ENCODE results near the gene C1QA.

The C1QA gene

DNA sequence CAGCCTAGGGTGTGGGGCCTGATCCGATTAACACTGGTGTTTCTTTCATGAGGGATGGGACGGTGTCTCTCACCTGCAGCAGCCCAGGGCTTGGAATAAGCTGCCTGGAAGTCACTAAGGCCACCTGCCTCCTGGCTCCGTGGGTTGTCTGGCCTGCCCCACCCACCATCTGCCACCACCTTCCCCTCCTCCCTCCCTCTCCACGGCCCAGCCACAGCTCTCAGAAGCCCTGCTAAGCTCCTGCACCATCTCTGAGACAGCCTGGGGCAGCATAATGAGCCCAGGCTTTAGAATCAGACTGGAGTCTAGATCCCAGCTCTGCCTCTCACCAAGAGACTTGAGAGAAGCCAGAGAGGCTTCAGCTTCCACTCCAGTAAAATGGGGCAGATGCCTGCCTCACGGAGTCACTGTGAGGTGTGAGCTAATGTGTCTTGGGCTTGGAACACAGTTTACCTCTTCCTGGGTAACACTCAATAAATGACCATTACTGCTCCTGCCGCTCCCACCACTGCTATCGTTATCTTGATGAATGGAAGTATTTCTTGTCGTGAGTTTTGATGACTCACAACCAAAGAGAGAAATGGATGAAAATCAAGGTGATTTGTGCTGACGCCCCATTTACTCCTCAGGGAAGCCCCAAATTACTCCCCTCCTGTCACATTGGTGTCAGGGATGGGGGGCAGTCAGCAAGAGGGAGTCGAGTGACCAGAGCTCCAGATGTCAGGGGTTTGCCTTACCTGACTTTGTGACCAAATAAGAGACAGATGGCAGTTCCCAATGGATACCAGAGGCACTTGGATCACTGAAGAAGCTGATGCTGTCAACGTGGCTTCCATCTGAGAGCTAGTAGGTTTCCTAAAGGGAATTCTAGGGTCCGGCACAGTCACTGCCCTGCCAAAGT lies 23.5 kb upstream of the C1QA start:
- no peak for DNase-seq

DNA sequence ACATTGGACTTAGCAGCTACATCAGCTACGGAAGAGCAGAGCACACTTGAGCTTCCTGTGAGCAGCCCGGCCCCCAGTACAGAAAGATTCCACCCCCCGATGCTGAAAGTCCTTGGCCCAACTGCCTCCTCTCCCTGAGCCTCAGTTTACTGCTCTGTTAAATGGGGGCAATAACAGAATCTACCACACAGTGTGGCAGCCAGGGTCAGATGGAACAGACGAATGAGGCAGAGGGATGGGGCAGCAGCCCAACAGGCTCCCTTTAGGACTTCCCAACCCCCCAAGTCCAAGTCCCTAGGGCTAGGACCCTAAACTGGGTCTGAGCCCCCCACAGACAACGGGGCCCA lies 22.9 kb upstream of the C1QA start:
- no peak for DNase-seq

DNA sequence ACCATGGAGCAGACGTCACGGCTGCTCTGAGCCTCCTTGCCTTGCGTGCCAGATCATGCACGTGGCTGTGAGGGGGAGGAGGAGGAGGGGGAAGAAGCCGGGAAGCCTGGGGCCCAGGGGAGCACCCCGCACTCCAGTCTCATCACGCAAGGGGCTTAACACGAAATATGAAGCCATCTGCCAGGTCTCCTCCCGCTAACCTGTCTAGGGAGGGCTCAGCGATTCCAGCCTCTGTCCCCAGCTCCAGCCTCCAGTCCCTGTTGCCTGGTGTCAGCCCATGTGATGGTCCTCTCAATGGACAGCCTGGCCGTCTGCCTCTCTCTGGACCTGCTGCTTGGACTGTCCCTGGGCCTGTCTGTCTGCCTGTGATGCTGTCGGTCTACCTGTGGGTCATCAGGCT lies 22.5 kb upstream of the C1QA start:
- no peak for DNase-seq

DNA sequence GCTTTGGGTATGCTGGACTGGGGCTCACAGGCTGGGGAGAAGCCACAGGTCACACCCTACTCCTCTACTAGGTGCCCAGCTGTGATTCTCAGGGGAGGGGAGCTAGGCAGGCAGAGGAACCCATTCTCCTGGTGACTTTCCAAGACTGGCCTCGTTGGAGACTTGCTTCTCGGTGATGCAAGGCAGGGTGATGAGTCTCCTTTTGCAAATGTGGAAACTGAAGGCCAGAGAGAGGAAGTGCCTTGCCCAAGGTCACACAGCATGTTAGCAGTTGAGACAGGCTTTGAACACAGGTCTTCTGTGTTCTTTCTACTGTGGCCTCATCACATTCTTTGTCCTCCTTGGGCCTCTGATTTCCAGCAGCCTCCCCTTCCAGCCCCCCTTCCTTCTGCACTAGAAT lies 20.5 kb upstream of the C1QA start:
- DNase-seq: no peak

DNA sequence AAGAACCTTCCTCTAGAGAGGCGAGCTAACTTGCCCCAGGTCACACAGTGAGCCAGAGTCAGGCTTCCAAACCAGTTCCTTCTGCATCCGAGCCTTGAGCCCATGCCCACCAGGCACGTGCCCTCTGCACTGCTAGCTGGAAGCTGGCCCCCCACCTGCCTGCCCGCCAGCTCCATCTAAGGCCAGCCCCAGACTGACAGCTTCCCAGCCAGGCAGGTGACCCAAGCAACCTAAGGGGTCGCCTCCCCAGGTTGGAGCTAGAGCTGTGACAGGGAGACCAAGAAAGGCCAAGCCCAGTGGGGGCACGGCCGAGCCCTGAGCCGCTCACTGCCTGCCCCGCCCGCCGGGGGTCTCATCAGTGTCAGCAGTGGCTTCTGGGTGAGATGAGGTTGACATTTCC lies 19.9 kb upstream of the C1QA start:
- no peak for DNase-seq

DNA sequence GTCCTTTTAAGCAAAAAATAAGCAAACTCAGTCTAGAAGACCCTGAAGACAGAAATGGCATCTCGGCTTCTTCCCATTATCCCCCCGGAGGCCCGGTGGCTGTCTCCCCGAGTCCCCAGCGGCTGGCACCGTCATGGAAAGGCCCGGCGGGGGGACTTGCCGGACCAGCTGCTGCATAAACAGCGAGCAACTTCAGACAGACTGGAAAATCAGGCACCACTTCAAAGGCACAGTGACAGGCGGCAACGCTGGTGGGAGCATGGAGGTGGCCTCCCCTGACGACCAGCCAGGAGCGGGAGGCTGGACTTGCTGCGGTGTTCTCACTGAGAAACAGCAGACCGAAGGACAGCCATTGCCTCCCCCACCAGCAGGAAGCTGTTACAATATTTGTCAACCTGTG lies 18.4 kb upstream of the C1QA start:
- DNase-seq: no peak

DNA sequence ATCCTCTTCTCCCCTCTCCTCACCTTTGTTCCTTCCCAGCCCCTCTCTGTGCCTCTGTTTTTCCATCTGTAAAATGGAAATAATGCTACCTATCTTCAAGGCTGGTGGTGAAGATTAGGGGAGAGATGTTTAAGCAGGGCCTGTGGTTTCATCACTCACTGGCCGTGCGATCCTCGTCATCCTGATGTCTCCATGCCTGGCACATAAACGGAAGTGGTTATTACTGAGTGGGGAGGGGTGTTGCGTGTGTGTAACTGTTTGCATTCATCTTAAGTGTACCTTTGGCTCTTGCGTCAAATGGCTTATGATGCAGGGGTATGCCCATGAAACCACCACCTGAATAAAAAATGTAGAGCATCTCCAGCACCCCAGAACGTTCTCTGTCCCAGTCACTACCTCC lies 17.2 kb upstream of the C1QA start:
- DNase-seq: no peak

DNA sequence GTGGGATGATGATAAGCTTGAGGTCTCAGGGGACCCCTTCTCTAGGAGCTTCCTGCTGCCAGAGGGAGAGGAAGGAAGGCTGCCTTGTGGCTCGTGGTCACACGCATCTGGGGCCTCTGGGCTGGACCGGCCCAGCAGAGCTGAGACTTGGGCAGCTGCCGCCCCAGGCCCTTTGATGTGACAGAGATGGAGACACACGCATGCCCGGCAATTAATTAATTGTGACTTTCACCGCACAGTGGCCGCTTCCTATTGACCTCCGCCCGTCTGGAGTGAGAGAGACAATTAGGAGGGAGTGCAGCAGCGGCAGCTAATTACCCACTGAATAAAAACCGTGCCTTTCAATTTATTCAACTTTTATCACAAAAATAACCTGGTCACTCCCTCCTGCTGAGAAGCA lies 16.6 kb upstream of the C1QA start:
- DNase-seq: no peak

DNA sequence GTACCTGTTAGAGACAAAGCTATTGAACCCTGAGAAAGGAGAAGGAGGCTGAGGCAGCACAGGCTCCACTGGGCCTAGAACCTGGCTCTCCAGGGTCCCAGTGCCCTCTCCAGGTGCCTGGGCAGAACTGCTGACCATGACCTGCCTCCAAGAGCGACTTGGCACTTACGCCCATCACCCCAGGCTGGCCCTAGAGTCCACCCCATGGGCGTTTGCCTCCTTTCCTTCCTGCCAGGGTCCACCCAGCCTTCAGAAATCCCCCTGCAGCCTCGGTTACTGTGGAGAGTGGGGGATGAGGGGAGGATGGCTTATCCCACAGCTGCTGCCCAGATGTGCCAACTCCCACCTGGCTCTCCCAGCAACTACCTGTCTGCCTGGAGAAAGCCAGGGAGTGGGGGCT lies 14.7 kb upstream of the C1QA start:
- no peak for DNase-seq

DNA sequence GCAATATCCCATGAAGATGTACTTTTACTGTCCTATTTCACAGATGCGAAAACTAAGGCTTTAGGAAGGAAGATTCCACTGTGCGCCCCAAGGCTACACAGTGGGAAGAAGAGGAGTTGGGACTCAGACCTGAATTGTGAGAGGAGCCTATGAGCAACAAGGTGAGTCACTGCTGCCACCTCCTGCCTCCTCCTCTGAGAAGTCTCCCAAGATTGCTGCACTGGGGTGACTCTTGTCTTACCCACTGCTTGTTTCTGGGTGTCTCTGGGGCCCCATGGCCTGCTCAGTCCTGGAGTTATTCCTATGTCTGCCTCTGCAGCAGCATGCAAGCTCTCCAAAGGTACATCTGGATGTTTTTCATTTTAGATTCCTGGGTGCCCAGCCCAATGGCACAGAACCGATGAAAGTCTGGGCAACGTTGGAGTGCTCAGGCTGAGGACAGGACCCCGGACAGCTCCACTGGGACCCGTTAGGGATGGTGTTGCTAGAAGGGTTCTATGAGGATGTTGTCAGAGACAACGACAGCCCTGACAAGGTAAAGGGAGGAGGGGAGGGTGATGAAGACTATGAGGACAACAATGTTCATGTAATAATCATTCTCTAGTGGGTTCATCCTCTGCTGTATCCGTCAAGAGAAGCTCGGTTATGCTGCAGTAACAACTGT lies 11.0 kb upstream of the C1QA start:
- no peak for DNase-seq

DNA sequence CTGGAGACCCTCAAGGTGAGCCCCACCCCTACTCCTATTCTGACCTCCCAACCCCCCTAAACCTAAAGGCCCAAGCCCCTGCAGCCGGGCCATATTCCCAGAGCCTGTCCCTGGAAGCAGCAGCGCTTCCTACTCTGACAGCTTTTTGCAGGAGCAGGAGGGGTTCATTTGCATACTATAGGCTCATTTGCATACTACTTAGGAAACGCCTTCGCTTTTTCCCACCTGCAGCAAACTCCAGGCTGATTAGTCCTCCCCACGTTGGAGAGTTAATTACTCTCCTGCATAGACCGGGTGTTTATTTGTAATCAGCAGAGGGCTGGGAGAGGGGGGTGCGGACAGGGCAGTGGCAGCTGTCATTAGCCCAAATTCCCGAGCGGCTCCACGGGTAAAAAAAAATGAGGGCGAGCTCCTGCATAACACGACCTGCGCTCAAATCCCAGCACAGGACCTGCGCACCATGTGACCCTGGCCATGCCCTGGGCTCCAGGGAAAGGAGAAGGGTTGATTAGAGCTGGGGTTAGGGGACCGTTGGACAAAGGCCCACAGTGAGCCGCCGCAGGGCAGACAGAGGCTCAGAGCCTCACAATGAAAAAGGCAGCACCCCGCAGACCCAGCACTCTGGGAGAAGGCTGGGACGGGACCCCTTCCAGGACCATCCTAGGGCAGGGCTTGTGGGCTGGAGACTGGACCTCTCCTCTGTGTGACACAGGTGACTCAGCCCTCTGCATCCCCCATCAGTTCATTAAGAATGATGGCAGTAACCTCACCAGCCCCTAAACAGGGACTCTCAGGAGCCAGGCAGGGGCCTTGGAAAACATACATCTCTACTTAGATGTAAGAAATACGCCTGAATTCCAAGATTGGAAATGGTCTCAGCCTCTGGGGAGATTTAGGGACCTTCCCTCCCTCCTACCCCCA lies 9.9 kb upstream of the C1QA start:
- no peak for DNase-seq

DNA sequence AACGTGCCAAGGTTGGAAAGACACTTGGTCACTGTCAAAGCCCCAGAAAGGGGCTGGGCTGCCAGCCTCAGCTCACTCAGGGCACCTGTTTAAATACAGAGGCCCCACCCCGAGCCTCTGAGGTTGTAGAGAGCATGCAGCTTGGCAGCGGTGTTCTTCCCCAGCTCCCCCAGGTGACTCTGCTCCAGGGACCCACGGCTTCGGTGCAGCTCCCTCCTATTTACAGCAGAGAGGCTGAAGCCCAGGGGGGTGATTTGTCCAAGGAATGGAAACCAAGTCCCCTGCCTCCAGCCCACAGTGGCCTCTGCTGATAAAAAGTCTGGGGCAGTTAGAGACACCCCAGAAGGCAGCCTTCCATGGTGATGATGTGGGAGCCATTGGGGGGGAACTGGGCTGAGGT lies 9.1 kb upstream of the C1QA start:
- DNase-seq: no peak

DNA sequence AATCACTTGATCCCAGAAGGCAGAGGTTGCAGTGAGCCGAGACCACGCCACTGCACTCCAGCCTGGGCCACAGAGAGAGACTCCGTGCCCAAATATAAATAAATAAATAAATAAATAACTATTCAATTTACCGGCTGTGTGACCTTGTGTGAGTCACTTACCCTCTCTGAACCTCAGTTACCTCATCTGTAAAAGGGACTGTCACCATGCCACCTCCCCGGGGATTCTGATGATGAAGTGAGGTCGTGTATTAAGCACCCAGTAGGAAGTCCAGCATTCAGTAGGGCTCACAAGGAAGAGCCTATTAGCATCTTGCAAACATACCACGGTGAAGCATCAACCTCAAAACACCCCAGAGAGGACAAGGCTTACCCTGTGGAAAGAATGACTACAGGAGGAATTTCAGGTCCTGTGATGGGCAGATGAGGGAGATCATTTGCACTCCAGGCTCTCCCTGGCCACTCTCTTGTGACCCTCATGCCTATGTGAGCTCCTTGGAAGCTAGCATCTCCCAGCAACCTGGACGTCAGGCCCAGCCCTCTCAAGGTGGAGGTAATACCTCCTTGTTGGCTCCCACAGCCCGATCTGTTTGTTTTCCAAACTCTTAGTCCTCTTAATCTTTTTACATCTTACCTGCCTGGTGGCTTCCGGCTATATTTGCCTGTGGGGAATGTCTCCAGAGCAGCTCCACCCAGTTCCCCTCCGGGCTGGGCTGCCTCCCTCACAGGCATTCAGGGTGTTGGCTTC lies 7.6 kb upstream of the C1QA start:
- no peak for DNase-seq

DNA sequence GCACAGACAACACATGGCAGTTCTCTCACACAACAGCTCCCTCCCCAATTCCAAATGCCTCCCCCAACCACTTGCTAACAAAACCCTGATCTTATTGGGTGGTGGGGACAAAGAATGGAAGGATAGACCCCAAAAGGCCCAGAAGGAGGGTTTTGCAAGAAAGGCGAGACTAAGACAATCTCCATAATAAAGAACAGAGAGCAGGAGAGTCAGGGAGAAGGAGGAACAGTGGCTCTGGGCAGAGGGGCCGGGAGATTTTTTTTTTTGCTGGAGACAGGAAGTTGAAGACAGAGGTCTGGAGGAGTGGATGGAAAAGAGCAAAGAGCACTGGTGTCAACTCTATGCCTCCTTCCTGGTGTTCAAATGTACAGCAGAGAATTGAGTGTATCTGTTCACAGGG lies 6.5 kb upstream of the C1QA start:
- DNase-seq: no peak

DNA sequence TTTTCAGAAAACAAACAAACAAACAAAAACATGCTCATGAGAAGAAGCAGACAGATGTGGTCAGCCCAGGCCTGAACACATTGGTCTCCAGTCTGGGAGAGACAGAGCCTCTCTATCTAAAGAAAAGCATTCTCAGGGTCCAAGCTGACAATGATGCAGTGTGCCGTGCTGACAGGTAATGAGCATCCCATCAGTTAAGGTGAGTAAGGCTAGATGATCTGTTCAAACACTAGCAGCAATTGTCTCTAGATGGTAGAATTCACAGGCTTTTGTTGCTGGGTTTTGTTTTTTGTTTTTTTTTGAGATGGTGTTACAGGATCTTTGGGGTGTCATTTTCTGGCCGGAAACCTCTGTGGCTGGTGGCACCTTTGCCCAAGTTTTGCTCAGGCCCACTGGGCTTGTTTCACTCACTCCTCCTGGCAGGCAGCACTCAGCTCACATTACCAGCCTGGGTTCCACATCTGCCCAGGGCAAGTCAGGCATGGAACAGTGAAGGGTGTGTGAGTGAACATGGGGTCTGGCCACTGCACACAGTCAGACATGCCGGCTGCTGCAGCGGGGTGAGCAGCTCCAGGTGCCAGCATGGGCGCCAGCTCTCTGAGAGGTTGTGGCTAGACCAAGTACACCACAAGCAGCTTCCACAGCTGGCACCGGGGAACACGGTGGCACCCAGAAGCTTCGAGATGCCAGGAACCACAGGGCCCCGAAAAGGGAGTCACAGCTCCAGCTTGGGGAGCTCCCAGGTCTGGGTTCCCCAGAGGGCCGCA lies 2.5 kb upstream of the C1QA start:
- no peak for DNase-seq

DNA sequence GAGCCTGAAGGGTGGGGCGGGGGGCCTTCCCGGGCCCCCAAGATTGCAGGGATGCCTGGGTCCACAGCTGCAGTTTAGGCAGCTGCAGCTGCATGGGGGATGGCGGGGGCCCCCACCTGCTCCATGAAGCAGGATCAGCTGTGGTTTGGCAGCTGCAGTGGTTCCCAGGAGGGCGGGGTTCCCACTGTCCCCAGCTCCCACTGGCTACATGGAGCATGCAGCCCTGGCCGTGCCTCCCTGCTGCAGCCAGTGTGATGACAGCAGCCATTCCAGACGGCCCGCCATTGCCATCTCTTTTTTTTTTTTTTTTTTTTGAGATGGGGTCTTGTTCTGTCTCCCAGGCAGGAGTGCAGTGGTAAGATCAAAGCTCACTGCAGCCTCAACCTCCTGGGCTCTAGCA lies 992 bp upstream of the C1QA start:
- no peak for DNase-seq

DNA sequence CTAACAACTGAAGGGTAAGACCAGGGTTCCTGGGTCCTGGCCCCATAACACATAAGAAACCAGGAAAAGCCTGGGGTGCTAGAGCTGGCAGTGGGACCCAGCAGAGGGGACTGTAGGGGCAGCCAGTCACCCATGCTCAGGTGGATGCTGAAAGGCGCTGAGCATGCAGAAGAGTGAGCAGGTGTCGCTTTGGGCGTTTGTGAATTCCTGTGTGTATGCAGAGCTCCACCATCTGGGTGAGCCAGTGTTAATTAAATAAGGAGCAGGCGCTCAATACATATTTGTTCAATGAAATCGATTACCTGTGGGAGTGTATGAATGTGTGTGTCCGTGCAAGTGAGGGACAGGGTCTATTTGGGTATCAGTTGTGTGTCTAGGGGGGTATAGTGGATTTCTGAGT lies 499 bp downstream of the C1QA start:
- DNase-seq: no peak

DNA sequence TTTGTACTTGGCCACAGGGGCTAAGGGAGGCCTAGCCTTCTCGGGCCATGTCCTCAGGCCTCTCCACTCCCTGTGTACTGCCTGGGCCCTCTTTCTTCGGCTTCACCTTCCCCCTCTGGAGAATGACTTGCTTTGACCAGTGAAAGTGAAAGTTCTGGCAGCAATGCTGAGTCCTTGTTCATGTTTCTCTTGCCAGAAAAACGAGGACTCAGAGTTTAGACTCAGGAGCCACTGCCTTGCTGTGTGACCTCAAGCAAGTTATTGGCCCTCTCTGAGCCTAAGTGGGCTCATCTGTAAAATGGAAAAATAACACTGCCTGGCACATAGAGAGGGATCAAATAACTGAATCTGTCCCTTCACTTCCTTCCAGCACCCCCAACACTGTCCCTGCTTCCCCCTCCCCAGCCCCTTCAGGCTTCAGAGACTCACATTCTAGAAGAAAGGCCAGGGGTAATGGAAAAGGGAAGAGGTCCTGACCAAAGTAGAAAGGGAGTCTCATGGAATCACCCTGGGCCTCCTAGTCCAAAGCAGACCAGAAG lies 1.5 kb downstream of the C1QA start:
- DNase-seq: no peak

DNA sequence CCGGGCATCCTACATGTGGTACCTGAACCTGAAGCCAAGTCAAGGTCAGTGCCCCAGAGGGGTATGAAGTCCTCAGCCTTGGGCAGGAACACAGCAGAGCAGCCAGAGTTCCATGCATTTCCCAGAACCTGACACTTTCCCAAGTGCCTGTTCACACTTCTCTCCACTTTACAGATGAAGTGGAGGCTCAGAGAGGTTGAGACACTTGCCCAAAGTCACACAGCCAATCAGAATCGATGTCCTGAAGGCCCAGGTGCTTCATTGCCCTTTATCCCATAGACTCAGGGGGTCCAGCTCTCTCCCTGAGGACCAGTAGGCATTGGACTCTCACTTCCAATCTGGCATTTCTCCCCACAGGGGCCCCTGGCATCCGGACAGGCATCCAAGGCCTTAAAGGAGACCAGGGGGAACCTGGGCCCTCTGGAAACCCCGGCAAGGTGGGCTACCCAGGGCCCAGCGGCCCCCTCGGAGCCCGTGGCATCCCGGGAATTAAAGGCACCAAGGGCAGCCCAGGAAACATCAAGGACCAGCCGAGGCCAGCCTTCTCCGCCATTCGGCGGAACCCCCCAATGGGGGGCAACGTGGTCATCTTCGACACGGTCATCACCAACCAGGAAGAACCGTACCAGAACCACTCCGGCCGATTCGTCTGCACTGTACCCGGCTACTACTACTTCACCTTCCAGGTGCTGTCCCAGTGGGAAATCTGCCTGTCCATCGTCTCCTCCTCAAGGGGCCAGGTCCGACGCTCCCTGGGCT lies 2.2 kb downstream of the C1QA start:
- DNase-seq: no peak

DNA sequence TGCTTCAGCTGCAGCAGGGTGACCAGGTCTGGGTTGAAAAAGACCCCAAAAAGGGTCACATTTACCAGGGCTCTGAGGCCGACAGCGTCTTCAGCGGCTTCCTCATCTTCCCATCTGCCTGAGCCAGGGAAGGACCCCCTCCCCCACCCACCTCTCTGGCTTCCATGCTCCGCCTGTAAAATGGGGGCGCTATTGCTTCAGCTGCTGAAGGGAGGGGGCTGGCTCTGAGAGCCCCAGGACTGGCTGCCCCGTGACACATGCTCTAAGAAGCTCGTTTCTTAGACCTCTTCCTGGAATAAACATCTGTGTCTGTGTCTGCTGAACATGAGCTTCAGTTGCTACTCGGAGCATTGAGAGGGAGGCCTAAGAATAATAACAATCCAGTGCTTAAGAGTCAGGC lies 2.9 kb downstream of the C1QA start:
- no peak for DNase-seq

DNA sequence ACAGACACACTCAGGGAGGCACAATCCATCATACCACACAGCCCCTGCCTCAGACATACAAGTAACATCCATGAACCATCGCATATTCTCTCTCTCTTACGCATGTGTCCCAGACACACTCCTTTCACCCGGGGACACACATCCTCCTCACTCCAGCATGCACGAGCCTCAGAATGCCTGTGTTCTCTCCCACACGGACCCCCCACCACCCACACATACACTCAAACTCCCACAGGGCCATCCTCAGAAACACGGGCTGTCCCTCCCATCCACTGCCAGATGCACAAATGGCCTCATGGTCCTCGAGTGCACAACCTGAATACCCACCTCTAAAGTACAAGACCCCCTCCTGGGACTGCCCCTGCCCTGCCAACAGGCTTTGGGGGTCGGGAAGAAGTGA lies 4.8 kb downstream of the C1QA start:
- DNase-seq: no peak

Data from activated CD4-positive, CD25-positive, alpha-beta regulatory T cell (primary cell).